Endothelial cell of umbilical vein (primary cell): Measurements from ENCODE around the gene RAPGEF6.

Source experiments
- CTCF ChIP-seq, 2 donors: IDR thresholded peaks; 1 replicate in 1 of 2; 2 replicates in 1 of 2; pipeline ENCODE4 v1.5.1; 2011; ENCODE audit warnings: low read length in 2 of 2, mild to moderate bottlenecking in 2 of 2, moderate library complexity in 2 of 2, control low read depth in 1 of 2, inconsistent platforms in 1 of 2, low read depth in 1 of 2; ENCODE audit not compliant: insufficient read depth in 1 of 2; ENCODE audit errors: extremely low read depth in 1 of 2
- EZH2 ChIP-seq: IDR thresholded peaks from 2 replicates; pipeline ENCODE4 v1.6.1; 2012; ENCODE audit warnings: borderline replicate concordance, low read depth, mild to moderate bottlenecking, moderate library complexity, low read length, inconsistent platforms; ENCODE audit not compliant: severe bottlenecking

- TF ChIP-seq EZH2, result no peak
- TF ChIP-seq CTCF (IDR thresholded peaks at IDR 0.05; ENCODE audit: extremely low read depth in 1 of 2, insufficient read depth in 1 of 2, low read depth in 1 of 2, low read length in 2 of 2), result no peak
Observed at GRCh38 chr5:131564229-131564652, 70.8 kb downstream of the RAPGEF6 start.
